Vagina (tissue), 2 donors: Measurements from ENCODE around the gene TLN1.

Experiments
- POLR2A ChIP-seq, 2 donors: fragments of 450-650 bp; IDR thresholded peaks; one replicate each; pipeline ENCODE4 v1.6.1; 2017; ENCODE audit warnings: antibody characterized with exemption in 2 of 2, mild to moderate bottlenecking in 2 of 2, moderate library complexity in 2 of 2
- POLR2AphosphoS5 ChIP-seq, 2 donors: sonication (generic); formaldehyde crosslinking; IDR thresholded peaks; one replicate each; pipeline ENCODE4 v1.9.0; 2017; ENCODE audit warnings: antibody characterized with exemption in 2 of 2, mild to moderate bottlenecking in 2 of 2, low read depth in 1 of 2; ENCODE audit not compliant: insufficient read depth in 1 of 2
- TF ChIP-seq, protein P1 (sequence below), 3 experiments: fragments of 450-650 bp in 2 of 3; fragments of 200-600 bp in 1 of 3; sonication (generic) in 1 of 3; IDR thresholded peaks; one replicate each; pipeline ENCODE4 v1.5.1; 2017 to 2019; ENCODE audit warnings: antibody characterized with exemption in 3 of 3, mild to moderate bottlenecking in 2 of 3, moderate library complexity in 2 of 3

DNA sequence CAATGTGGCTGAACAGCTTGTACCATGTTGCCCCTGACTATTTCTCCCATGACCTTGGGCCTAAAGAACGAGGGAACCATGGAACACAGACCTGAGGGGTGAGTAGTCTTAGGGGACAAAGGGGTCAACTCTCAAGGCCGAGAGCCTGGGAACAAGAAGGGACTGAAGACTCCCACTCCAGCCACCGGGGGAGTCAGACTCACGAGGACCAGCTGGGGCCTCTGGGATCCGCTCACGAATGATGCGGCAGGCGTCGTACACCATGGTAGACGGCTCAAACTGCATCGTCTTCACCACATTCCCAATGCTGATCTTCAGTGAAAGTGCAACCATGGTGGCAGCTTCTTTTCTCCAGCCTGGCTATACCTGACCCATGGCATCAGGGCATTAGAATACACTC is 6.6 kb downstream of the TLN1 start:
- TF ChIP-seq, protein P1, sequence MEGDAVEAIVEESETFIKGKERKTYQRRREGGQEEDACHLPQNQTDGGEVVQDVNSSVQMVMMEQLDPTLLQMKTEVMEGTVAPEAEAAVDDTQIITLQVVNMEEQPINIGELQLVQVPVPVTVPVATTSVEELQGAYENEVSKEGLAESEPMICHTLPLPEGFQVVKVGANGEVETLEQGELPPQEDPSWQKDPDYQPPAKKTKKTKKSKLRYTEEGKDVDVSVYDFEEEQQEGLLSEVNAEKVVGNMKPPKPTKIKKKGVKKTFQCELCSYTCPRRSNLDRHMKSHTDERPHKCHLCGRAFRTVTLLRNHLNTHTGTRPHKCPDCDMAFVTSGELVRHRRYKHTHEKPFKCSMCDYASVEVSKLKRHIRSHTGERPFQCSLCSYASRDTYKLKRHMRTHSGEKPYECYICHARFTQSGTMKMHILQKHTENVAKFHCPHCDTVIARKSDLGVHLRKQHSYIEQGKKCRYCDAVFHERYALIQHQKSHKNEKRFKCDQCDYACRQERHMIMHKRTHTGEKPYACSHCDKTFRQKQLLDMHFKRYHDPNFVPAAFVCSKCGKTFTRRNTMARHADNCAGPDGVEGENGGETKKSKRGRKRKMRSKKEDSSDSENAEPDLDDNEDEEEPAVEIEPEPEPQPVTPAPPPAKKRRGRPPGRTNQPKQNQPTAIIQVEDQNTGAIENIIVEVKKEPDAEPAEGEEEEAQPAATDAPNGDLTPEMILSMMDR (IDR thresholded peaks at IDR 0.05): no peak
- TF ChIP-seq POLR2AphosphoS5 (IDR thresholded peaks at IDR 0.05; ENCODE audit: insufficient read depth in 1 of 2, low read depth in 1 of 2) (no peak), POLR2A (IDR thresholded peaks at IDR 0.05) (no peak)
